ENCODE data around the gene DBNL.

DNA sequence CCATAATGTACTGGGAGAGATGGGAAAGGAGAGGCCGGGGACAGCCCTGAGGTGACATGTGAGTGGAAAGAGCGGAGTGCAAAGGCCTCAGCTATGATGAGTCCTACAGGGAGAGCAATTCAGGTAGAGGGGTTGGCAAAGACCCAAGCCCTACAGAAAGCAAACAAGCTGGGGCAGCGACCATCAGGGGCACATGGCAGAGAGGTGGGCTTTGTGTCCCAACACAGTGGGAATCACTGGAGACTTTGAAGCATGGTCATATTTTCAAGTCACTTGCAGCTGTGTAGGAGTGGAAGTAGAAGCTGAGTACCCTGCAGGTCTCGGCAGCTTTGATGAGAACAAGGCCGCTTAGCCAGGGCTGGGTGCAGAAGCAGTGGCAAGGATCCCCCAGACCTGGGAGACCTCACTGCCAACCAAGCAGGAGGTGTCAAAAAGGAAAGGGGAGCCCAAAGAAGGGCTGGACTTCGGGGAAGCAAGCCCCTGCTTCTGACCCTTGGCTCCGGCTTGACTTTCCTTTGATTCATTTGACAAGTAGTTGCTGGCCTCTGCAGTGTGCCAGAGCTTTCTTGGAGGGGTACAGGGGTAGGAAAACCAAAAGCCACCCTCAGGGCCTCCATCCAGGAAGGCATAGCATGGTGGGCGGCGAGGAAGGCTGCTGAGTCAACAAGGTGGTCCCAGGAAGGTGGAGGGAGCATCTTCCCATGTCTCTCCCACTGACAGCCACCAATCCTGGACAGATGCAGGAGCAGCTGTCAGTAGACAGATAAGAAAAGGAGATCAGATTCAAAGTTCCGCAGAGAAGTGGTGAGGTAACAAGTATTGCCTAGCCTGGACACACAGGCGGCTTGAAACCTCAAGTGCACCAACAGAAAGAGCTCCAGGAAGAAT, 22.8 kb downstream of the DBNL start:
- TF ChIP-seq, protein P1, sequence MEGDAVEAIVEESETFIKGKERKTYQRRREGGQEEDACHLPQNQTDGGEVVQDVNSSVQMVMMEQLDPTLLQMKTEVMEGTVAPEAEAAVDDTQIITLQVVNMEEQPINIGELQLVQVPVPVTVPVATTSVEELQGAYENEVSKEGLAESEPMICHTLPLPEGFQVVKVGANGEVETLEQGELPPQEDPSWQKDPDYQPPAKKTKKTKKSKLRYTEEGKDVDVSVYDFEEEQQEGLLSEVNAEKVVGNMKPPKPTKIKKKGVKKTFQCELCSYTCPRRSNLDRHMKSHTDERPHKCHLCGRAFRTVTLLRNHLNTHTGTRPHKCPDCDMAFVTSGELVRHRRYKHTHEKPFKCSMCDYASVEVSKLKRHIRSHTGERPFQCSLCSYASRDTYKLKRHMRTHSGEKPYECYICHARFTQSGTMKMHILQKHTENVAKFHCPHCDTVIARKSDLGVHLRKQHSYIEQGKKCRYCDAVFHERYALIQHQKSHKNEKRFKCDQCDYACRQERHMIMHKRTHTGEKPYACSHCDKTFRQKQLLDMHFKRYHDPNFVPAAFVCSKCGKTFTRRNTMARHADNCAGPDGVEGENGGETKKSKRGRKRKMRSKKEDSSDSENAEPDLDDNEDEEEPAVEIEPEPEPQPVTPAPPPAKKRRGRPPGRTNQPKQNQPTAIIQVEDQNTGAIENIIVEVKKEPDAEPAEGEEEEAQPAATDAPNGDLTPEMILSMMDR (IDR thresholded peaks at IDR 0.05): no peak
- TF ChIP-seq POLR2A (IDR thresholded peaks at IDR 0.05): no peak
